Activated B cell treated with CpG ODN at 0.5 μM for 24 hours (primary cell): ENCODE measurements around the gene NEUROG2. TPM values are rescaled to one million over a fixed set of nuclear protein-coding genes. Genes with fewer than 3 reads are reported as not detected.
"Not testable (repeated sequence)": the region's sequence is repeated elsewhere in the genome, so short reads cannot be mapped to it uniquely, and the experiment has no call there.

Experiments
- ATAC-seq: fragments of 200-7000 bp; cut with Tn5 transposase; one replicate; pipeline ENCODE4 v1.10.0; 2021; ENCODE audit warnings: low read depth, mild to moderate bottlenecking, moderate library complexity
- CTCF ChIA-PET: fragments of 350-600 bp; sonication (Branson Sonifier 250); formaldehyde crosslinking; loops from one replicate; lab custom pipeline; 2021; ENCODE audit warnings: antibody characterized with exemption; lab: Charles Lee
- POLR2A ChIA-PET: fragments of 350-600 bp; sonication (Branson Sonifier 250); formaldehyde crosslinking; loops from one replicate; lab custom pipeline; 2021; ENCODE audit warnings: antibody characterized with exemption; lab: Charles Lee
- DNase-seq: peaks from one replicate; pipeline ENCODE4 v3.0.0; 2022
- H3K27ac Mint-ChIP-seq: one replicate; pipeline ENCODE4 v1.8.0; 2020; ENCODE audit warnings: mixed read lengths
- H3K27me3 Mint-ChIP-seq: one replicate; pipeline ENCODE4 v1.8.0; 2021; ENCODE audit warnings: mixed read lengths
- H3K36me3 Mint-ChIP-seq: one replicate; pipeline ENCODE4 v1.8.0; 2021; ENCODE audit warnings: low read depth, mixed read lengths
- H3K4me1 Mint-ChIP-seq: one replicate; pipeline ENCODE4 v1.8.0; 2021; ENCODE audit warnings: mixed read lengths
- H3K4me3 Mint-ChIP-seq: one replicate; pipeline ENCODE4 v1.8.0; 2020; ENCODE audit warnings: mild to moderate bottlenecking, mixed read lengths
- H3K9me3 Mint-ChIP-seq: one replicate; pipeline ENCODE4 v1.8.0; 2020; ENCODE audit warnings: mixed read lengths
- CTCF ChIP-seq: fragments of 200-600 bp; IDR thresholded peaks from one replicate; pipeline ENCODE4 v1.8.0; 2022; ENCODE audit warnings: antibody characterized with exemption, mild to moderate bottlenecking
- intact Hi-C: fragments of 100-400 bp; cut with micrococcal nuclease; formaldehyde crosslinking; loops from one replicate; pipeline ENCODE4 v1.15.1; 2024
- total RNA-seq: library from RNA; stranded (reverse); gene quantifications from 2 replicates; pipeline ENCODE4 v1.2.3, GENCODE V29; 2022

NEUROG2 gene
- total RNA-seq, 1 donor from 2014 or later: not detected

DNA sequence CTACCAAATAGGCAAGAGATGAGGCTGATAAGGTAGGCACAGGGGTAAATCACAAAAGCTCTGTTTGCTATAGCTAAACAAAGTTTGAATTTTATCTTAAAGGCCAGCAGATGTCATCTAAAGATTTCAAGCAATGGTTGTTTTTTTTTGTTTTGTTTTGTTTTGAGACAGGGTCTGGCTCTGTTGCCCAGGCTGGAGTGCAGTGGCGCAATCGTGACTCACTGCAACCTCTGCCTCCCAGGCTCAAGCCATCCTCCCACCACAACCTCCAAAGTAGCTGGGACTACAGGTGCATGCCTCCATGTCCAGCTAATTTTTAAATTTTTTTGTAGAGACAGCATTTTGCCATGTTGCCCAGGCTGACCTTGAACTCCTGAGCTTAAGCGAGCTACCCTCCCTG, 43.1 kb upstream of the NEUROG2 start:
- ChIA-PET POLR2A (no interaction called here), CTCF (interaction anchor here (0.6 to 1.2 kb wide), 2 partner anchors 35 to 283 kb away, joined by 3 to 4 read pairs; no protein-coding TSS in a partner anchor)
- Mint-ChIP-seq H3K36me3 (peaks cover 3% of the 10 kb centered on the region), H3K27me3 (no peaks in the 10 kb centered on the region), H3K4me1 (peaks cover 11% of the 10 kb centered on the region), H3K4me3 (no peak overlapping the region), H3K9me3 (no peaks in the 10 kb centered on the region), H3K27ac (no peak overlapping the region)
- DNase-seq (no peak), ATAC-seq (no peak)
- TF ChIP-seq CTCF: no peak
- intact Hi-C loops: no loop called here

GRCh38 chr4:112557676-112558411, 41.9 kb upstream of the NEUROG2 start:
- CTCF ChIA-PET: no interaction called here
- no peak overlapping the region for H3K4me3 Mint-ChIP-seq

DNA sequence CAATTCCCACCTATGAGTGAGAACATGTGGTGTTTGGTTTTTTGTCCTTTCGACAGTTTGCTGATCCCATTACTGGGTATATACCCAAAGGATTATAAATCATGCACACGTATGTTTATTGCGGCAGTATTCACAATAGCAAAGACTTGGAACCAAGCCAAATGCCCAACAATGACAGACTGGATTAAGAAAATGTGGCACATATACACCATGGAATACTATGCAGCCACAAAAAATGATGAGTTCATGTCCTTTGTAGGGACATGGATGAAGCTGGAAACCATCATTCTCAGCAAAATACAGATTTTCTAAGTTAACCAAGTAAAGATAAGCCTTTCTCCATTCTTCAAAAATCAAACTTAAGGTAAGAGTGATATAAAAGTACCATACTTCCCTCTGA, 38.3 kb upstream of the NEUROG2 start:
- CTCF ChIA-PET, H3K4me3 Mint-ChIP-seq, POLR2A ChIA-PET, H3K9me3 Mint-ChIP-seq, H3K27ac Mint-ChIP-seq, H3K4me1 Mint-ChIP-seq, H3K36me3 Mint-ChIP-seq, H3K27me3 Mint-ChIP-seq, intact Hi-C loops, DNase-seq, ATAC-seq: not testable (repeated sequence)

More at GRCh38 chr4:112557676-112558411, 41.9 kb upstream of the NEUROG2 start:
- Mint-ChIP-seq H3K27me3 (no peaks in the 10 kb centered on the region), H3K4me1 (peaks cover 10% of the 10 kb centered on the region), H3K36me3 (peaks cover 3% of the 10 kb centered on the region), H3K27ac (no peak overlapping the region), H3K9me3 (no peaks in the 10 kb centered on the region)
- ATAC-seq (no peak), DNase-seq (no peak)
- no peak for TF ChIP-seq CTCF
- POLR2A ChIA-PET: no interaction called here
- intact Hi-C loops: no loop called here

DNA sequence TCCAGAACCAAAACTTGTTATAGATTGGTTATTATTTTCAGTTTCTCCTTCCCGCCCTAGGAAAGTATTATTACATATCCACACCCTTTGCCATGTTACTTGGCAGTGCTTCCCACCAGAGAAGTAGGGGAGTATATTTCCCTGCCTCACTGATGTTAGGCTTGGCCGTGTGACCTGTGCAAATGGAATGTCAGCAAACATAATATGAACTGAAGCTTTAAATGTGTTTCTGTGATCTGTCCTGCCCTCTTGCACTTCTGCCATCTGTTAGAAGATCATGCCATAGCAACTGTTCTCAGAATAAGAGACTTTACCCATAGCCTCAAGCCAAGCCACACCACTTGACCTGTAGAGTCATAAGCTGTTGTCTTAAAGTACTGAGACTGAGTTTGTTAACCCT, 36.7 kb upstream of the NEUROG2 start:
- no peak overlapping the region for H3K4me3 Mint-ChIP-seq
- no peaks in the 10 kb centered on the region for H3K4me1 Mint-ChIP-seq
- no peaks in the 10 kb centered on the region for H3K27me3 Mint-ChIP-seq
- intact Hi-C loops: no loop called here
- POLR2A ChIA-PET: no interaction called here
- no peak overlapping the region for H3K27ac Mint-ChIP-seq
- CTCF ChIA-PET: no interaction called here
- no peaks in the 10 kb centered on the region for H3K36me3 Mint-ChIP-seq
- no peak for TF ChIP-seq CTCF
- no peaks in the 10 kb centered on the region for H3K9me3 Mint-ChIP-seq
- ATAC-seq (no peak), DNase-seq (no peak)

DNA sequence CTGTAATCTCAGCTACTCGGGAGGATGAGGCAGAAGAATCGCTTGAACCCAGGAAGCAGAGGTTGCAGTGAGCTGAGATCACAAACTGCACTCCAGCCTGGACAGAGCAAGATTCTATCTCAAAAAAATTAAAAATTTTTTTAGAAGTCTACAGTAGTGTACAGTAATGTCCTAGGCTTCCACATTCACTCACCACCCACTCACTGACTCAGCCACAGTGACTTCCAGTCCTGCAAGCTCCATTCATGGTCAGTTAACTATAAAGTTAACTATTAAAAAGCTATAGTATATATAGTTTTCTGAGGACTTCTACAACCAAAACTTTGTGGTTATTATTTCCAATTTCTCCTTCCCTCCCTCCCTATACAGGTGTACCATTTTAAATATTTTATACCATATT, 34.7 kb upstream of the NEUROG2 start:
- no peak for ATAC-seq
- no peak for DNase-seq
- TF ChIP-seq CTCF: no peak
- CTCF ChIA-PET: no interaction called here
- Mint-ChIP-seq H3K4me1 (no peaks in the 10 kb centered on the region), H3K9me3 (no peaks in the 10 kb centered on the region), H3K4me3 (no peak overlapping the region), H3K27ac (no peak overlapping the region), H3K36me3 (no peaks in the 10 kb centered on the region), H3K27me3 (no peaks in the 10 kb centered on the region)
- intact Hi-C loops: no loop called here
- POLR2A ChIA-PET: no interaction called here
